DND-41 (cell line): ENCODE measurements around the gene PRPS1L1.

ENCODE experiments used
- ATAC-seq: fragments of 200-7000 bp; cut with Tn5 transposase; 3 replicates; pipeline ENCODE4 v1.9.1; 2021; ENCODE audit warnings: low read depth; ENCODE audit not compliant: insufficient read depth
- DNase-seq: peaks from one replicate; pipeline ENCODE4 v3.0.0-alpha.2; 2020
- H2AFZ ChIP-seq: 2 replicates; pipeline ENCODE4 v1.6.0; 2012; ENCODE audit warnings: low read depth, low read length
- H3K27ac ChIP-seq: 2 replicates; pipeline ENCODE4 v1.5.1; 2012; ENCODE audit warnings: low read length, inconsistent platforms
- H3K27me3 ChIP-seq: fragments of 200-600 bp; sonication (generic); 2 replicates; pipeline ENCODE4 v1.6.0; 2012; ENCODE audit warnings: low read length, mild to moderate bottlenecking, inconsistent platforms; ENCODE audit not compliant: insufficient read depth, poor library complexity
- H3K36me3 ChIP-seq: 2 replicates; pipeline ENCODE4 v1.5.1; 2012; ENCODE audit warnings: low read length, inconsistent platforms; ENCODE audit not compliant: insufficient read depth
- H3K4me1 ChIP-seq: 2 replicates; pipeline ENCODE4 v1.5.1; 2012; ENCODE audit warnings: mild to moderate bottlenecking, low read length; ENCODE audit not compliant: insufficient read depth
- H3K4me2 ChIP-seq: 2 replicates; pipeline ENCODE4 v1.6.0; 2012; ENCODE audit warnings: mild to moderate bottlenecking, moderate library complexity, low read length, inconsistent platforms; ENCODE audit not compliant: insufficient read depth
- H3K4me3 ChIP-seq, 2 experiments: fragments of 200-600 bp in 1 of 2; shearing (Covaris generic) in 1 of 2; 2 replicates each; pipeline ENCODE4 v1.5.1; 2012 to 2016; ENCODE audit warnings: inconsistent platforms in 2 of 2, low read length in 2 of 2, mild to moderate bottlenecking in 2 of 2, low read depth in 1 of 2, moderate library complexity in 1 of 2
- H3K79me2 ChIP-seq: 2 replicates; pipeline ENCODE4 v1.6.0; 2012; ENCODE audit warnings: low read length, inconsistent platforms; ENCODE audit not compliant: insufficient read depth
- H3K9ac ChIP-seq: 2 replicates; pipeline ENCODE4 v1.6.0; 2012; ENCODE audit warnings: low read depth, mild to moderate bottlenecking, inconsistent platforms, low read length, moderate library complexity
- H3K9me3 ChIP-seq: 2 replicates; pipeline ENCODE4 v1.5.1; 2012; ENCODE audit warnings: low read length, moderate library complexity, mild to moderate bottlenecking, inconsistent platforms; ENCODE audit not compliant: insufficient read depth, severe bottlenecking
- H4K20me1 ChIP-seq: 2 replicates; pipeline ENCODE4 v1.6.0; 2012; ENCODE audit warnings: low read length; ENCODE audit not compliant: insufficient read depth
- EZH2 ChIP-seq: IDR thresholded peaks from 3 replicates; pipeline ENCODE4 v1.6.1; 2012; ENCODE audit warnings: borderline replicate concordance, low read depth, mild to moderate bottlenecking, moderate library complexity, low read length, inconsistent platforms; ENCODE audit not compliant: severe bottlenecking
- TF ChIP-seq, protein P1 (sequence below): IDR thresholded peaks from 2 replicates; pipeline ENCODE4 v1.5.1; 2012; ENCODE audit warnings: borderline replicate concordance, low read length, moderate library complexity, mild to moderate bottlenecking; ENCODE audit not compliant: poor library complexity, severe bottlenecking; ENCODE audit errors: extremely low read depth

Gene PRPS1L1

DNA sequence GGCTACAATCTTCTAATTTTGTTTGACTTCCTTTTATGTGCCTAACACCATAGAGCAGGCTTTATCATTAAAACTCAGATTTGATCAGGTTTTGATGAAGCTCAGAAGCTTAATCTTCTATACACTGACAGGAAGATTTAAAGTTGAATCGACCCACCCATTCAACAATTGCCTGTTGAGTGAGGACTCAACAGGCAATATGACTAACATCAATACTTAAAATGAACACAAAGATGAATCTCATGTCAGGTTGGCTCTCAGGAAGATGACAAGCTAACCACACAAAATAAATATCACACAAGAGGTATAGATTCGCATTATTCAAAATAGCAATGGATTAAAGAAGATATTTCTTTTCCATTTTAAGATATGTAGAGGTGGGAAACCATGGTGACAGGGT, 50.7 kb downstream of the PRPS1L1 start:
- DNase-seq = no peak
- Histone ChIP-seq H3K27me3 (no peaks in the 10 kb centered on the region), H3K79me2 (no peaks in the 10 kb centered on the region), H3K36me3 (no peaks in the 10 kb centered on the region), H3K9ac (no peak overlapping the region), H3K4me1 (no peaks in the 10 kb centered on the region), H4K20me1 (no peaks in the 10 kb centered on the region), H3K9me3 (no peaks in the 10 kb centered on the region), H3K4me2 (no peak overlapping the region), H3K4me3 (no peak overlapping the region), H3K27ac (no peak overlapping the region), H2AFZ (no peak overlapping the region)
- ATAC-seq = no peak
- TF ChIP-seq, protein P1, sequence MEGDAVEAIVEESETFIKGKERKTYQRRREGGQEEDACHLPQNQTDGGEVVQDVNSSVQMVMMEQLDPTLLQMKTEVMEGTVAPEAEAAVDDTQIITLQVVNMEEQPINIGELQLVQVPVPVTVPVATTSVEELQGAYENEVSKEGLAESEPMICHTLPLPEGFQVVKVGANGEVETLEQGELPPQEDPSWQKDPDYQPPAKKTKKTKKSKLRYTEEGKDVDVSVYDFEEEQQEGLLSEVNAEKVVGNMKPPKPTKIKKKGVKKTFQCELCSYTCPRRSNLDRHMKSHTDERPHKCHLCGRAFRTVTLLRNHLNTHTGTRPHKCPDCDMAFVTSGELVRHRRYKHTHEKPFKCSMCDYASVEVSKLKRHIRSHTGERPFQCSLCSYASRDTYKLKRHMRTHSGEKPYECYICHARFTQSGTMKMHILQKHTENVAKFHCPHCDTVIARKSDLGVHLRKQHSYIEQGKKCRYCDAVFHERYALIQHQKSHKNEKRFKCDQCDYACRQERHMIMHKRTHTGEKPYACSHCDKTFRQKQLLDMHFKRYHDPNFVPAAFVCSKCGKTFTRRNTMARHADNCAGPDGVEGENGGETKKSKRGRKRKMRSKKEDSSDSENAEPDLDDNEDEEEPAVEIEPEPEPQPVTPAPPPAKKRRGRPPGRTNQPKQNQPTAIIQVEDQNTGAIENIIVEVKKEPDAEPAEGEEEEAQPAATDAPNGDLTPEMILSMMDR = no peak
- TF ChIP-seq EZH2 = no peak
